NCI-H748 (cell line): Measurements from ENCODE around the gene RSU1.
A peak's percentile ranks its signal among the peaks of the same experiment; 100 is the strongest.

Experiments
- DNase-seq: peaks from one replicate; lab custom pipeline; 2025; ENCODE audit not compliant: unreplicated experiment; lab: John Stamatoyannopoulos, UW

Gene RSU1

GRCh38 chr10:16822726-16823360, 5.6 kb upstream of the RSU1 start:
- no peak for DNase-seq

- DNase-seq, result no peak
Measured at GRCh38 chr10:16822027-16822426, 4.8 kb upstream of the RSU1 start.

GRCh38 chr10:16820421-16820820, 3.2 kb upstream of the RSU1 start:
- DNase-seq, result no peak

GRCh38 chr10:16820018-16820417, 2.8 kb upstream of the RSU1 start:
- DNase-seq, result no peak

- DNase-seq, result no peak
Measured at GRCh38 chr10:16819436-16819835, 2.2 kb upstream of the RSU1 start.

GRCh38 chr10:16819026-16819425, 1.8 kb upstream of the RSU1 start:
- no peak for DNase-seq

GRCh38 chr10:16816830-16817124, 447 bp downstream of the RSU1 start:
- no peak for DNase-seq

GRCh38 chr10:16816171-16816570, 1.1 kb downstream of the RSU1 start:
- no peak for DNase-seq

GRCh38 chr10:16814012-16814411, 3.2 kb downstream of the RSU1 start:
- no peak for DNase-seq

GRCh38 chr10:16812676-16813075, 4.5 kb downstream of the RSU1 start:
- DNase-seq, result no peak

GRCh38 chr10:16811765-16812164, 5.5 kb downstream of the RSU1 start:
- no peak for DNase-seq

- DNase-seq, result no peak
Measured at GRCh38 chr10:16811292-16811691, 5.9 kb downstream of the RSU1 start.

- DNase-seq, result peak; percentile 54
Measured at GRCh38 chr10:16809074-16809718, 8.0 kb downstream of the RSU1 start.

GRCh38 chr10:16804123-16804522, 13.1 kb downstream of the RSU1 start:
- DNase-seq, result no peak

- DNase-seq, result no peak
Measured at GRCh38 chr10:16803464-16803863, 13.8 kb downstream of the RSU1 start.

GRCh38 chr10:16799621-16800020, 17.6 kb downstream of the RSU1 start:
- DNase-seq, result no peak

- no peak for DNase-seq
Measured at GRCh38 chr10:16798571-16798970, 18.7 kb downstream of the RSU1 start.

- no peak for DNase-seq
Measured at GRCh38 chr10:16795410-16796073, 21.7 kb downstream of the RSU1 start.

GRCh38 chr10:16794005-16794404, 23.2 kb downstream of the RSU1 start:
- no peak for DNase-seq

- DNase-seq, result no peak
Measured at GRCh38 chr10:16792675-16793074, 24.5 kb downstream of the RSU1 start.

GRCh38 chr10:16789765-16790164, 27.5 kb downstream of the RSU1 start:
- no peak for DNase-seq

- DNase-seq, result no peak
Measured at GRCh38 chr10:16789261-16789660, 28.0 kb downstream of the RSU1 start.

- no peak for DNase-seq
Measured at GRCh38 chr10:16788778-16789177, 28.4 kb downstream of the RSU1 start.
